GM21390 (cell line): ENCODE results near the gene SPAG5.

ENCODE experiments used
- ATAC-seq: cut with Tn5 transposase; IDR thresholded peaks from one replicate; pipeline ENCODE4 v1.9.1; 2021; ENCODE audit not compliant: unreplicated experiment

Gene SPAG5, protein sequence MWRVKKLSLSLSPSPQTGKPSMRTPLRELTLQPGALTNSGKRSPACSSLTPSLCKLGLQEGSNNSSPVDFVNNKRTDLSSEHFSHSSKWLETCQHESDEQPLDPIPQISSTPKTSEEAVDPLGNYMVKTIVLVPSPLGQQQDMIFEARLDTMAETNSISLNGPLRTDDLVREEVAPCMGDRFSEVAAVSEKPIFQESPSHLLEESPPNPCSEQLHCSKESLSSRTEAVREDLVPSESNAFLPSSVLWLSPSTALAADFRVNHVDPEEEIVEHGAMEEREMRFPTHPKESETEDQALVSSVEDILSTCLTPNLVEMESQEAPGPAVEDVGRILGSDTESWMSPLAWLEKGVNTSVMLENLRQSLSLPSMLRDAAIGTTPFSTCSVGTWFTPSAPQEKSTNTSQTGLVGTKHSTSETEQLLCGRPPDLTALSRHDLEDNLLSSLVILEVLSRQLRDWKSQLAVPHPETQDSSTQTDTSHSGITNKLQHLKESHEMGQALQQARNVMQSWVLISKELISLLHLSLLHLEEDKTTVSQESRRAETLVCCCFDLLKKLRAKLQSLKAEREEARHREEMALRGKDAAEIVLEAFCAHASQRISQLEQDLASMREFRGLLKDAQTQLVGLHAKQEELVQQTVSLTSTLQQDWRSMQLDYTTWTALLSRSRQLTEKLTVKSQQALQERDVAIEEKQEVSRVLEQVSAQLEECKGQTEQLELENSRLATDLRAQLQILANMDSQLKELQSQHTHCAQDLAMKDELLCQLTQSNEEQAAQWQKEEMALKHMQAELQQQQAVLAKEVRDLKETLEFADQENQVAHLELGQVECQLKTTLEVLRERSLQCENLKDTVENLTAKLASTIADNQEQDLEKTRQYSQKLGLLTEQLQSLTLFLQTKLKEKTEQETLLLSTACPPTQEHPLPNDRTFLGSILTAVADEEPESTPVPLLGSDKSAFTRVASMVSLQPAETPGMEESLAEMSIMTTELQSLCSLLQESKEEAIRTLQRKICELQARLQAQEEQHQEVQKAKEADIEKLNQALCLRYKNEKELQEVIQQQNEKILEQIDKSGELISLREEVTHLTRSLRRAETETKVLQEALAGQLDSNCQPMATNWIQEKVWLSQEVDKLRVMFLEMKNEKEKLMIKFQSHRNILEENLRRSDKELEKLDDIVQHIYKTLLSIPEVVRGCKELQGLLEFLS

DNA sequence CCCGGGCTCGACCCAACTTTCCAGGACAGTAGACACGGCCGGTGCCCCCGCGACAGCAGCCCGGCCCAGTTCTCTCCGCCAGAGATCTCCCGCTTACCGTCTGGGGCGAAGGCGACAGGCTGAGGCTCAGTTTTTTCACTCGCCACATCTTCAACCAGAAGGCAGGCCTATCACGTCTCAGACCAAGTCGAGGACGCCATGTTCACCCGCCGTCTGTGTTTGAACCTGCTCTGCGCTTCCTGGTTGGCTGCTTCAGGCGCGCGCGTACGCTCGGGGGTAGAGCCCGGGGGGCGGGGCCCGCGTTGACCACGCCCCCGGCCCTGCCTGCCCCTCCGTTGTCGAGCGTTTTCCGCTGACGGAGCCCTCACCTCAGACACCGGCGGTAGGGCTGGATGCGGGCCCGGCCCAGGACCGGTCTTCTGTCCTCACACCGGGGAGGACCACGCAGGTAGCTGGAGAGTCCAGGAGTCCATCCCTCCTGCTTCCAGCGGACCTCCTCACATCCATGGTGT is at the start of gene SPAG5:
Gene SPAG5, minus strand, starts transcription at position 227 of the 512 bp plus-strand sequence. Its CDS starts 79 bp downstream, at position 148.
- ATAC-seq, result peak; percentile 76

DNA sequence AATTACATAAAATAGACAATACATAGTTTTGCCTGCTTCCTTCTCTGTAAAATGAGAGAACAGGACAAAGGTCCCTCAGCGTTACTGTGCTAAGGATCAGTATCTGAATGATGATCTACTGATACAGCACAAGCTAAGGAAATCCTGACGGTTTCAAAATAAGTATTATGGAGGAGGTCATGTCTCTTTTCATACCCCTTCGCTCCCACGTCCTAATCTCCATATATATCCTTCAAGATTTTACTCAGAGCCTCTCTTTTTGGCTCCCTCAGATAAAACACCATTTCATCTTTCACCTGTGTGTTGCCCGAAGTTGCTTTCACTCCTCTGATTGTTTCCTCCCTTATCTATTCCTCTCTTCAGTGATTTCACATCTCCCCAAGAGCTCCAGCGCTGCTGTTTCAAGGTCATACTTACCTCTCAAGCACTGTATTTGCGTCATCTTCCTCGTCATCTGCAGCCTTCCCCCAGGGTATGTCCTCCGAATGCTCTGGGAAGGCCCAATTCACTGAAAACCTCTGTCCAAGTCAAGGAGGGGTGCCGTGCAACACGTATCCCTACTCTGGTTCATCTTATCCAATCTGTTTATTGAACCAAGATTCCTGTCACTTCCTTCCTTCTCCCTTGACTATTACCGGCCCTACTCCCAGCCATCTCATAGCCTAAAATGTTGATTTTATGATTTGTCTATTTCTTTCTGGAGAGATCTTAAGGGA is 47.4 kb upstream of the SPAG5 start:
- no peak for ATAC-seq

DNA sequence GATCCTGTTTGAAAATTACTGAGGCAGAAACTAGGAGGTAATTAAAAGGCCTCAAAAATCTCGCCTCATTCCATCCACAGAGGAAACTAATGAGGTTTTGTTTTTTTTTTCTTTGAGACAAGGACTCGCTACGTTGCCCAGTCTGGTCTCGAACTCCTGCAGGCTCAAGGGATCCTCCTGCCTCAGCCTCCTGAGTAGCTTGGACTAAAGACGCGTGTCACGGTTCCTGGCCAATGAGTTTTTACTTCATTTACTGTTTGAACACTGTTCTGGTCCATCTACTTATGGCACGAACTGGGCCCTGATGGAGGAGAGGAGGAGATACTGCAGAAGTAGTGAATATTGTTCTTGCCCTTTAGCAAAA is 46.7 kb upstream of the SPAG5 start:
- ATAC-seq, result no peak

DNA sequence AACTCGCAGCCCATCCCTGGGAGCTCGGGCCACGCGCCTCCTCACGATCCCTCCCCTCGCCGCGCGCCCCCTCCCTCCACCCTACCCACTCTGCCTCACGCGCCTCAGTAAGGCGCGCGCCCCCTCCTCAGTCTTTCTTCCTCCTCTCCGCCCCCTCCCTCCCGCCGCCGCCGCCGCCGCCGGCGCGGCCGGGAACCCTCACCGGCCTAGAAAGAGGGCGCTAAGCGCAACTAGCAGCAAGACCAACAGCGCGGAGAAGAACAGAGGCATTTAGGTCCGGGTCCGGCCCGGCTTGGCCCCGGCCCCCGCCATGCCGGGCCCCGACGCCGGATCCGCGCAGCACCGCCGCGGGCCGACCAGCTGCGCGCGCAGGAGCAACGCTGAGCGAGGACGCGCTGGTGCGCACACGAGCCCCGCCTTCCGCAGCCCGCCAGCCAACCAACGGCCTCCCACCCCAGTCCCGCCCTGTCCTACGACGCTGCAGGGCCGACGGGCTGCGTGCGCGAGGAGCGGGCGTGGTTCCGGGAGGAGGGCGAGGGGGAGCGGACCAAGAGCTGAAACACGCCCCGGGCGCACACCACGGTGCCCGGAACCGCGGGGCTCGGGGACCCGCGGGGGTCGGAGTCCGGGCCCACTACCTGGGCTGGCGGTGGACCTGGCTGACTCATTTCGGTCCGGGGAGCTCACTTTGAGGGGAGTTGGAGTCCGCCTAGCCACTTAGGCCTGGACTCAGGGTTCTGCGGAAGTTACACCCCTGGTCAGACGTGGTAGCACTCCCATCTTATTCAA is 46.2 kb upstream of the SPAG5 start, which contains the start of gene BLTP2:
Gene BLTP2, minus strand, starts transcription at position 372 of the 789 bp plus-strand sequence. Its CDS starts 102 bp downstream, at position 270.
- ATAC-seq, result peak; percentile 82

DNA sequence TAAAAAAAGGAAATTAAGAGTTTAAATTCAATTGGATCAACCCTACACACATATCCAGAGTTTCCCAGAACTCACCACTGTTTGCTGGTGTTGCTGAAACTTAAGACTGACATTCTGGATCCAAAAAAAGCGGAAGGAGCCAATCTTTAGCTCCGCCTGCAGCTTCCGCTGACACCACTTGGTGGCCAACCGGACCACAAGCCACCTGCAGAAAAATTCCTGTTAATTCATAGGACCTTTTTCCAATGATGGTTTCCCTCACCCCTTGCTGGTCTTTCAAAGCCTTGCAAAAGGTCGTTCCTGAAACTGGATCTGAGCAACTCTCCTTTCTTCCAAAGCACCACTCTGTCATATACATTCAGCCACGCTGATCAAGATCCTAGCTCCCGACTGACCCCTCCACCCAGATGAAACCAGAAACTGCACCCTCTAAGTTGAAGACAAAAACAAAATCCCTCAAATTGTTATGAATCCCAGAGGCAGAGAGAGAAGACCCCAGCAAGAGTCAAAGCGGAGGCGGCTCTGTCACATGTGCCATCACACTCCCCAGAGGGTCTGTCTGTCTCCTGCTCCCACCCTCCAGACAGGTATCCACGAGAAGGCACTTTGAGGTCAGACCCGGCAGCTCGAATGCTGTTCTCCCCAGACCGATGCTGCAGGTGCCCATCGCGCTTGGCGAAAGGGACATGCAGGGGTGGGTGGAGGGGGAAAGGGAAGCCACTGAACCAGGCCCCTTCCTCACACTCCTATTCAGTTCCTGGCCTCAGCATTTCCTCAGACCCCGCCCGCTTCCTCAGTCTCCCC is 45.4 kb upstream of the SPAG5 start:
- ATAC-seq, result peak; percentile 5

DNA sequence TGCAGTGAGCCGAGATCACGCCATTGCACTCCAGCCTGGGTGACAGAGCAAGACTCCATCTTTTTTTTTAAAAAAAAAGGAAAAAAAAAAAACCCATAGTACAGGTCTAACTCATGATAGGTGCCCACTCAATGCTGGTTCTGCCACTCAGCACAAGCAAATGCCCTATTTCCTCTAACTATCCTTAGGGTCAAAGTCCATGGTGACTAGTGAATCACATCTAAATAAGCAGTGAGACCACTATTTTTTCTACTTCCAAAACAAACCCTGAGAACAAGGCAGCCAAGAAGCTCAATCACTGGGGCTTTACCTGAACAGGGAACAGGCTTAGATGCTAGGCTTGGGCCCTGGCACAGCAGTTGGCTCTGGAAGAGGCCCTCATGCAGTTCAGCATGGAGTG is 42.8 kb upstream of the SPAG5 start:
- ATAC-seq, result no peak

DNA sequence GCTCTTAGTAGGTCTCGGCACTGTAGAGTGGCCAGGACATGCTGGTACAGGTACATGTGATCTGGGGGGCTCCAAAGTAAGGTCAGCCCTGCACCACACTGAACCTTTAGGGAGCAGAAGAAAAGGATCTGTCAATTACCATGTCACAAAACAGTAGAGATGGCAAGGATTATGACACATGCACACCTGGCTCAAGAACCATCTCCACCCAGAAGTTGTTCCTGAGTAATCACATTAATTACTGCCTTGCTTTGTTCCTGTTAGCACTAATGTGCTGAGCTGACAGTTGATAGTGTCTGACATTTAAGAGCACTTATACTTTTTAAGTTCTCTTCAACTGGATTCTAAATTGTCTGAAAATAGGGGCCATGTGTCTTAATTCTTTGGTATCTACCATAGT is 36.7 kb upstream of the SPAG5 start:
- no peak for ATAC-seq

DNA sequence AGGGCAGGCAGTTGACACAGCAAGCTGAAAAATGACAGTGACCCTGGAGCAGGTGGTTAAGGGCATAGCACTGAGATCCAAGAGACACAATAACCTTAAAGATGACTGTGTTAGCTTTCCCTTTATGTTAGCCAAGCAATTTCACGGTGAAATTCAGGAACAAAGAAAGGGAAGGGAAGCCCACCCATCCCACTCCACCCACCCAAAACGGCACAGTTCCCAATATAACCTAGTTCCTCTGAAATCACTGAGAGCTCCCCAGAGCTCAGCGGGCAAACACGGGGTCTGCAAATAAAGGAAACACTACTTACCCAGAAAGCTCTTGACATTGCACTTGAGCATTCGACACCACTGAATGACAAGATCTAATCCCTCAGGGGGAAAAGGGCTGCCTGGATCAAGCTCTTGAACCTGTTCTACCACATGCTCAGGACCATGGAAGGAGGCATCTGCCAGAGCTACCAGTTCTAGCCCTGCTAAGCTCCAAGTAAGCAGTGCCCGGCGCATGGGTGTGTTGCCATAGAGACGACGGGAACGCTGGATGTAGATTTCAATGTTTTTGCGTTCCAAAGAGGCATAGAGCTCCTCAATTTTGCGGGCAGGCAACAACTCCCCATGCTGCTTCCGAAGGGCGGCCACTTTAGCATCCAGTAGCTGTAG is 35.5 kb upstream of the SPAG5 start:
- no peak for ATAC-seq

DNA sequence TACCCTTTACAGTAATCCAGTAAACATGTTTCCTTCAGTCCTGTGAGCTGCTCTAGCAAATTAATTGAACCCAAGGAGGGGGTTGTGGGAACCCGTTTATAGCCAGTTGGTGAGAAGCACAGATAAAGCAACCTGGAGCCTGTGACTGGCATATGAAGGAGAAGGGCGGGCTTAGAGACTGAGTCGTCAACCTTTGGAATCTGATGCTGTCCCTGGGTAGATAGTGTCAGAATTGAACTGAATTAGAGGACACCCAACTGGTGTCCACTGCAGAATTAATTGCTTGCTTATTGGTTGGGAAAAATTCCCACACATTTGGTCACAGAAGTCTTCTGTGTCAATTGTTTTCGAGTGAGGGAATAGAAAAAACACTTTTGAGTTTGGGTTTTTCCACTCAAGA is 28.0 kb upstream of the SPAG5 start:
- ATAC-seq, result no peak

DNA sequence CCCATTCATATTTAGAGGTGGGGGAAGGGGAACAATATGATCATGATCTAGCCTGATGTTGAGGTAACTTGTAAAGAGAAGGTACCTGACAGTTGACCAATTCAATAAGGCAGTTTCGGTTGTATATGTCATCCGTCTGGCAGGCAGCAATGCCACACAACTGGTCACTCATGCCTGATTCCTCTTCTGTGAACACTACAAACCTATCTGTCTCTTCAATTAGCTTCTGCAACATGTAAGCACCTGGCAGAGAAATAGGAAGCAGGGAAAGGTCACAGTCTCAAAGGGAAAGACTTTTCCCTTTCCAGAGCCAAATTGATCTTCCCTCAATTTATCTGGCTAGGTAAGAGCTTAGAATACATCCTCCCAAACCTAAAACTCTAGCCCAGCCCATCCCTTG is 25.3 kb upstream of the SPAG5 start:
- no peak for ATAC-seq

DNA sequence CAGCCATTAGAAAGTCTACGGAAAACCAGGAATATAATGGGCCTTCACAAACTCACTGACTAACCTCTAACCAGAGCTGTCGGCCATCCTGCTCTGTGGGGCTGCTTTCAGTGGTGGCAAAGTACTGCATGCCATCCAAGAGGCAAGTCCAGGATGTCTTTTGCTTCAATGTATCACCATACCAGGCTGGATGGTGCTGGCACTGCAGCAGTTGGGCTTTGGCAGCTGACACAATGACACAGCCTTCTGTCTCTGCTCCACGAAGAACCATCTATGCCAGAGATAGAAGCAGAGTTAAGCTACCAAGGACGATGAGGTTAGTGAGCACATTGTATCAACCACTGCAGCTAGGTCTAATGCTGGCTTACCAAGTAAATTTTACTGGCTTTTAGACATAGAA is 24.9 kb upstream of the SPAG5 start:
- ATAC-seq, result no peak

DNA sequence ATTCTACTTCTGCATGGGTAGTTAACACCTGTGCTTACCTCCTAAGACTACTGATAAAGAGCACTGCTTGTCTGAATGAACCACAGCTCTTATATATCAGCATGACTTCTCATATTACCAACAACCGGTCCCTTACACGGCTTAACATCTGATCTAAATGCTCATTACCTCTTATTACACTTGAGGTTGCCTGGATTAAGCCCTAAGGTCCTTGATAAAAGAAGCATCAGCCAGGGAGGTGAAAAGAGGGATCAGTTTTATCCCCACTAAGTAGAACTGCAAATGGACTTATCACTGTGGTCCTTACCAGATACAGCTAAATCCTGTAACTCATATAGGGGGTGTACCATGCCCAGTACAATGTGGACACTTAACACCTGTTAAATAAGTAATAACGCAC is 23.4 kb upstream of the SPAG5 start:
- ATAC-seq, result no peak

DNA sequence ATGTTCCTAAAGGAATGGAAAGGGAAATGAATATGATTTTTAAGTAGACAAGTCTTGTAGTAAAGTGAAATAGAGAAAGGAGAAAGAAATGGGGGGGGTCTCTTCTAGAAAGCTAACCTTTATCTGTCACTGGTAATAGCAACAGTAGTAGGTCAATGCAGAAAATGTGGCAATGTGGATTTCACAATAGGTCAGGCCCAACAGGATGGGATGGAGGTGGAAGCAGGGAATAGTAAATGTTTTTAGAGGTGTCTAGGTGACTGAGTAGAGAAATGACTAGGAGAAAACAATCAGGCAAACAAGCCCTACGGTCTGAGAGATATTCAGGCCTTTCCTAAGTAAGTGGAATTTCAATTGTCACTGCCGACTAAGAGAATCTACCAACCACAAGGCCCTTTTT is 21.2 kb upstream of the SPAG5 start:
- no peak for ATAC-seq

DNA sequence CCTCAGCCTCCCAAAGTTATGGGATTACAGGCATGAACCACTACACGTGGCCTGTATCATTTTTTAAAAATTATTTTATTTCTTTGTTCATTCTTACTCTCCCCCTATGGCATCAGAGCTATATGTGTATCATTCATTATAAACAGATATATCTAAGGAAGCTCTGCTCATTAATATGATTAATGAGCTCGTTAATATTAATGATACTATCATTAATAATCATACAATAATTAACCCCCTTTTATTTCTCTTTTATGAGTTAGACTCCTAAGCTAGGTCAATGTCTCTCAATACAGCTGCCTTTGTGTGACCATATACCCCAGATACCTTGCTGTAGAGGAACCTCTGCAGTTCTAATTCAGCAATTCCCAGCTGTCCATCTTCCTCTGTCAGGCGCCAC is 19.6 kb upstream of the SPAG5 start:
- no peak for ATAC-seq

DNA sequence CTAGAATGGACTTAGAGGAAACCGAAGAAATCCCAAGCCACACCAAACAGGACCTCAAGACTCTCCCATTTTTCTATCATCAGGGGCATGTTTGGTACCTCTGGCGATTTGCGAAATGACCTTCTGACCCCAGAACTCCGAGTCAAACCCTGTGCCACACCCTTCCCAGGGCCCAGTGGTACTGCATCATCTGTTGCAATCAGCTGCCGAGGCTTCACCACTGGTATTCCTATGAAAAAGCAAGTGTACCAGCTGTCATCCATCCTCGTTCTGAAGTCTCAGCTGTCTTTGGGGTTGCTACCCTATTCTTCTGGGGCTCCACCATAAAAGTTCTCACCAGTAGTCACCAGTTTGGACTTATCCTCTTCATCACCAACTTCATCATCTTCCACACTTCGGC is 17.5 kb upstream of the SPAG5 start:
- no peak for ATAC-seq

DNA sequence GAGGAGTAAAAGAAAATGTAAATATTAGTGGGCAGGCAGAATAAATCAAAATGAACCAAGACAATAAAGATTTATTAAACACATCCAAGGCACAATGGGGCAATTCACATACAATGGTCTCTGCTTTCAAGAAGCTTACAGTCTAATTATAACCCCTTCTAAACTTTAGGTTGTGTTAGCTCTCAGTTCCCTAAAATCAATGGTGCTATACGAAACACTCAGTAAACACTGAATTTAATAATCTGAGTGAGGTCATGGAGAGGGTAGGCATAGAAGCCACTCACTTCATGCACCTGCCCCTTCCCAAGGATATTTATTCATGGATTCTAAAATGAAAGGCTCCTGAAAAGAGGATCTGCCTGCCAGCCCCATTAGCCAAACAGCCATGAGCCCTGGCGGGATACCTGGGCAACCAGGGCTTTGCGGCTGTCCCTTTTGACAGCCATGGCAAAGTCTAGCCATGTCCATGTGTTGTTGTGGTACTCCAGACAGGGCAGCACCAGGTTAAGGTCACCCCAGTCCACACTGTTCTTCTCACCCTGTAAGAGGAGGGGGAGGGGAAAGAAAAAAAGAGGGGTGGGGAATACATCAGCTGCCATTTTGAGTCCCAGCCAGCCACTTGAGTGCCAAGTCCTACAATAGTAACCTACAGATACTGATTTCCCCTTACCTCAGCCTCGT is 16.6 kb upstream of the SPAG5 start:
- no peak for ATAC-seq

DNA sequence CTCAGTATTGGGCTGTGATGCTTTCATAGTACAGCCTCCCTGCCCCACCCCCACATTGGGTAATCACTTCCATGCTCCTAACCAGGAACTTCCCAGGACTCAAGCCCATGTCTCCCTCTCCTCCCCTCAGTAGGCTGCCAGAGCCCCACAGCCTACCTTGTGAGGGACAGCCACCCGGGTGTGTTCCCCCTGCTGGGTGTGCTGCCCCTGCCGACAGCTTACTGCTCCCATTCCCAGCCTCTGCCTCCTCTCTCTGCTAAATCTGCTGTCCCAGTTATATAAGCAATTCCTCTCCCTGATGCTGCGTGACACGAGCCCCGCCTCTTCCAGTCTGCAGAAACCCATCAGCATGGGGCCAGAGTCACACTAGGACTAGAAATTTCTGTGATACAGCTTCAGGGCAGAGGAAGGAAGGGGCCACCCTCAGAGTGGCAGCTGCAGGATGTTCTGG is 15.1 kb upstream of the SPAG5 start, which contains the start of gene RSKR:
Gene RSKR, minus strand, starts transcription at position 255 of the 451 bp plus-strand sequence. Its CDS starts 24 bp downstream, at position 231.
- ATAC-seq, result no peak
